ENCODE results near the gene PTPRN2.

DNA sequence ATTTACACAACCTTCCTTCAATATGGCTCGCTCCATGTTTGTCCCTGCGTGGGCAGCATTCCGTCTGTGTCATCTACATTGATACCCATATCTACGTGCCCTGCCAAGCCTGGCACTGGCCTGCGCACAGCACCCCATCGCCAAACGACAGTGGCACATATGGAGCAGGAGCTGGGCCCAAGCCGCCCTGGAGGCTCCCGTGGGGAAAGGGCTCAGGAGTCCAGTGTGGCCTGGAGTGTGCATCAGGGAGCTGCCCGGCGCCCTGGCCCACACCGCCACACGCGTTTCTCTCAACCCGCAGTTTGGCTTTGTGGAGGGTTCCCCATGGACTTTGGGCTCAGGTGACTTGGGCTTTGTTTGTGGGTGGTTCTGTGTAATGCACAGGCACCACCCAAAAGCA is 273.2 kb downstream of the PTPRN2 start:
- TF ChIP-seq, protein P1, sequence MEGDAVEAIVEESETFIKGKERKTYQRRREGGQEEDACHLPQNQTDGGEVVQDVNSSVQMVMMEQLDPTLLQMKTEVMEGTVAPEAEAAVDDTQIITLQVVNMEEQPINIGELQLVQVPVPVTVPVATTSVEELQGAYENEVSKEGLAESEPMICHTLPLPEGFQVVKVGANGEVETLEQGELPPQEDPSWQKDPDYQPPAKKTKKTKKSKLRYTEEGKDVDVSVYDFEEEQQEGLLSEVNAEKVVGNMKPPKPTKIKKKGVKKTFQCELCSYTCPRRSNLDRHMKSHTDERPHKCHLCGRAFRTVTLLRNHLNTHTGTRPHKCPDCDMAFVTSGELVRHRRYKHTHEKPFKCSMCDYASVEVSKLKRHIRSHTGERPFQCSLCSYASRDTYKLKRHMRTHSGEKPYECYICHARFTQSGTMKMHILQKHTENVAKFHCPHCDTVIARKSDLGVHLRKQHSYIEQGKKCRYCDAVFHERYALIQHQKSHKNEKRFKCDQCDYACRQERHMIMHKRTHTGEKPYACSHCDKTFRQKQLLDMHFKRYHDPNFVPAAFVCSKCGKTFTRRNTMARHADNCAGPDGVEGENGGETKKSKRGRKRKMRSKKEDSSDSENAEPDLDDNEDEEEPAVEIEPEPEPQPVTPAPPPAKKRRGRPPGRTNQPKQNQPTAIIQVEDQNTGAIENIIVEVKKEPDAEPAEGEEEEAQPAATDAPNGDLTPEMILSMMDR (IDR thresholded peaks at IDR 0.05; ENCODE audit: low read depth, low read length), result no peak
- no peak for TF ChIP-seq POLR2A (IDR thresholded peaks at IDR 0.05; ENCODE audit: extremely low read depth, insufficient read length)
- no peak for TF ChIP-seq MAX (IDR thresholded peaks at IDR 0.05; ENCODE audit: low read depth, low read length)
